Natural killer cell (primary cell): ENCODE data around the gene LLGL1. TPM values are rescaled to one million over a fixed set of nuclear protein-coding genes. Genes with fewer than 3 reads are reported as not detected.

Source experiments
- ATAC-seq, 3 donors: fragments of 150-1000 bp in 2 of 3; fragments of 200-7000 bp in 1 of 3; cut with Tn5 transposase; 1 replicate in 1 of 3; 2 replicates in 2 of 3; pipeline ENCODE4 v1.10.0; 2021; ENCODE audit warnings: mild to moderate bottlenecking in 2 of 3, moderate library complexity in 2 of 3
- DNase-seq, 2 donors: peaks; one replicate each; pipeline versions ENCODE4 v3.0.0 to v3.0.0-alpha.2; 2013 to 2021; ENCODE audit warnings: mixed read lengths in 1 of 2
- H3K27ac ChIP-seq: one replicate; pipeline ENCODE4 v1.5.1; 2013; ENCODE audit warnings: mild to moderate bottlenecking, low read length
- H3K27me3 ChIP-seq: one replicate; pipeline ENCODE4 v1.6.1; 2013; ENCODE audit warnings: low read length; ENCODE audit not compliant: control insufficient read depth, insufficient read depth
- H3K36me3 ChIP-seq: one replicate; pipeline ENCODE4 v1.6.1; 2013; ENCODE audit warnings: low read length; ENCODE audit not compliant: control insufficient read depth, insufficient read depth
- H3K4me1 ChIP-seq: one replicate; pipeline ENCODE4 v1.6.1; 2013; ENCODE audit warnings: low read length; ENCODE audit not compliant: control insufficient read depth, insufficient read depth
- H3K4me3 ChIP-seq: one replicate; pipeline ENCODE4 v1.5.1; 2013; ENCODE audit warnings: low read length
- H3K9me3 ChIP-seq: one replicate; pipeline ENCODE4 v1.6.1; 2013; ENCODE audit warnings: low read length; ENCODE audit not compliant: control insufficient read depth, insufficient read depth
- H3K27ac Mint-ChIP-seq, 2 donors: one replicate each; pipeline ENCODE4 v1.8.0; 2022; ENCODE audit warnings: mild to moderate bottlenecking in 2 of 2, mixed read lengths in 2 of 2, moderate library complexity in 1 of 2
- H3K27me3 Mint-ChIP-seq, 2 donors: one replicate each; pipeline ENCODE4 v1.8.0; 2022; ENCODE audit warnings: low read depth in 2 of 2, mixed read lengths in 2 of 2
- H3K36me3 Mint-ChIP-seq: one replicate; pipeline ENCODE4 v1.8.0; 2022; ENCODE audit warnings: mixed read lengths
- H3K4me1 Mint-ChIP-seq, 2 donors: one replicate each; pipeline ENCODE4 v1.8.0; 2022; ENCODE audit warnings: mixed read lengths in 2 of 2
- H3K4me3 Mint-ChIP-seq: one replicate; pipeline ENCODE4 v1.8.0; 2022; ENCODE audit warnings: mild to moderate bottlenecking, moderate library complexity, mixed read lengths
- H3K9me3 Mint-ChIP-seq, 2 donors: one replicate each; pipeline ENCODE4 v1.8.0; 2022; ENCODE audit warnings: mixed read lengths in 2 of 2
- WGBS: methylation state at CpG from one replicate; pipeline ENCODE4 v1.1.7; 2013; ENCODE audit warnings: missing lambda C conversion rate; ENCODE audit not compliant: insufficient coverage; 5-methylcytosine and 5-hydroxymethylcytosine counted together
- intact Hi-C: fragments of 100-400 bp; cut with micrococcal nuclease; formaldehyde crosslinking; loops from one replicate; pipeline ENCODE4 v1.14.2; 2022
- total RNA-seq, 4 donors: library from RNA; stranded (reverse); fragments of 120-200 nt in 1 of 4; gene quantifications; one replicate each; pipeline versions ENCODE4 v1.2.3 to v1.2.4, GENCODE V29; 2013 to 2022
- TF ChIP-seq, protein P1 (sequence below): fragments of 200-600 bp; IDR thresholded peaks from one replicate; pipeline ENCODE4 v1.8.0; 2022; ENCODE audit warnings: antibody characterized with exemption

The LLGL1 gene
- total RNA-seq, 3 donors from 2014 or later (not counting 1 experiment from before 2014, with no cell fraction given), result 19.7 to 26.2 (median 25.8) TPM

DNA sequence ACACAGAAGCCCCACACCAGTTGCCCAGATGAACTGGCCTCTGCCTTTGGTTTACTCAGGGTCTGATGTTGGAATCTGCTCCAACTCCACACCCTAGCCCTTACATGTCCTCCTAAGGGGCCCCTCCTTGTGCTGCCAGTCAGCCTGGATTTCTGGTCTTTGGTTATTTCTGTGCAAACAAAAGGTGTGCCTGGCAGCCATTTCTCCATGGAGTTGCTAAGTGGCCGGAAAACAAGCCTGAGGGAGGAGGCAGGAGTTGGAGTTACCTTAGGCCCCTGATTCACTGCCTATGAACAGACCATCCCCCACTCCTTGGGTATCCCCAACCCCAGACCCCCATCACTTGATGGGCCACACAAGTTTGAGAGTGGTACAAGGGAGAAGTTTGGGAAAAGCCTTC, 46.2 kb upstream of the LLGL1 start:
- intact Hi-C loops, result no loop called here
- no peaks in the 10 kb centered on the region for H3K36me3 Mint-ChIP-seq
- ATAC-seq, result no peak
- H3K27me3 ChIP-seq, result no peaks in the 10 kb centered on the region
- H3K4me3 Mint-ChIP-seq, result no peak overlapping the region
- H3K4me1 ChIP-seq, result peaks cover 10% of the 10 kb centered on the region
- no peaks in the 10 kb centered on the region for H3K36me3 ChIP-seq
- WGBS, result no CpG with 5 or more reads among the region's 1 CpG
- H3K27me3 Mint-ChIP-seq, result no peaks in the 10 kb centered on the region
- DNase-seq, result no peak
- no peak overlapping the region for H3K27ac ChIP-seq
- no peaks in the 10 kb centered on the region for H3K9me3 ChIP-seq
- TF ChIP-seq, protein P1, sequence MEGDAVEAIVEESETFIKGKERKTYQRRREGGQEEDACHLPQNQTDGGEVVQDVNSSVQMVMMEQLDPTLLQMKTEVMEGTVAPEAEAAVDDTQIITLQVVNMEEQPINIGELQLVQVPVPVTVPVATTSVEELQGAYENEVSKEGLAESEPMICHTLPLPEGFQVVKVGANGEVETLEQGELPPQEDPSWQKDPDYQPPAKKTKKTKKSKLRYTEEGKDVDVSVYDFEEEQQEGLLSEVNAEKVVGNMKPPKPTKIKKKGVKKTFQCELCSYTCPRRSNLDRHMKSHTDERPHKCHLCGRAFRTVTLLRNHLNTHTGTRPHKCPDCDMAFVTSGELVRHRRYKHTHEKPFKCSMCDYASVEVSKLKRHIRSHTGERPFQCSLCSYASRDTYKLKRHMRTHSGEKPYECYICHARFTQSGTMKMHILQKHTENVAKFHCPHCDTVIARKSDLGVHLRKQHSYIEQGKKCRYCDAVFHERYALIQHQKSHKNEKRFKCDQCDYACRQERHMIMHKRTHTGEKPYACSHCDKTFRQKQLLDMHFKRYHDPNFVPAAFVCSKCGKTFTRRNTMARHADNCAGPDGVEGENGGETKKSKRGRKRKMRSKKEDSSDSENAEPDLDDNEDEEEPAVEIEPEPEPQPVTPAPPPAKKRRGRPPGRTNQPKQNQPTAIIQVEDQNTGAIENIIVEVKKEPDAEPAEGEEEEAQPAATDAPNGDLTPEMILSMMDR, result no peak
- no peak overlapping the region for H3K4me3 ChIP-seq
- peaks cover 0 to 17% of the 10 kb centered on the region in 2 donors for H3K4me1 Mint-ChIP-seq
- peak overlapping the region in 1 of 2 donors; percentile 48 for H3K27ac Mint-ChIP-seq
- H3K9me3 Mint-ChIP-seq, result no peaks in the 10 kb centered on the region

DNA sequence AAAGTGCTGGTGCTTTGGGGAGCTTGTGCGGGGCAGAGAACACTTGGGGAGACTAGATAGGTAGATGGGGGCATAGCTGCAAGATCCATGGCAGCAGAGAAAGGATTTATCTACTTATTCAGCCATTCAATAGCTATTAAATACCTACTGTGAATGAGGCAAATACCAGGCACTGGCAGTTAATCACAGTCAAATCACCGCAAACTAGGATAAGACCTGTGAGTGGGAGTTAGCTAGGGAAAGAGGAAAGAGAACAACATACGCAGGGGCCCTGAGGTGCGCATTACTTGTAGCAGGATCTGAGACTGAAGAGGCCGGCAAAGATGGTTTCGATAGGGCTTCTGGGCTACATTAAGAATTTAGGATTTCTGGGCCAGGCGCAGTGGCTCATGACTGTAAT, 45.6 kb upstream of the LLGL1 start:
- no peaks in the 10 kb centered on the region for H3K36me3 ChIP-seq
- Mint-ChIP-seq H3K36me3 (no peaks in the 10 kb centered on the region), H3K9me3 (no peaks in the 10 kb centered on the region), H3K4me3 (no peak overlapping the region), H3K4me1 (peaks cover 2 to 19% of the 10 kb centered on the region in 2 donors), H3K27ac (peak overlapping the region in 1 of 2 donors; percentile 48), H3K27me3 (no peaks in the 10 kb centered on the region)
- ATAC-seq (no peak), DNase-seq (no peak)
- H3K4me1 ChIP-seq, result peaks cover 15% of the 10 kb centered on the region
- 97% methylated on average over 7 of the region's 7 CpGs for WGBS
- TF ChIP-seq, protein P1, result no peak
- intact Hi-C loops, result loop anchor here (5.0 kb wide), 1 partner anchor 77 kb away; the partner anchor contains the start of gene FLII
- no peaks in the 10 kb centered on the region for H3K27me3 ChIP-seq
- H3K4me3 ChIP-seq, result no peak overlapping the region
- H3K9me3 ChIP-seq, result no peaks in the 10 kb centered on the region
- H3K27ac ChIP-seq, result no peak overlapping the region

DNA sequence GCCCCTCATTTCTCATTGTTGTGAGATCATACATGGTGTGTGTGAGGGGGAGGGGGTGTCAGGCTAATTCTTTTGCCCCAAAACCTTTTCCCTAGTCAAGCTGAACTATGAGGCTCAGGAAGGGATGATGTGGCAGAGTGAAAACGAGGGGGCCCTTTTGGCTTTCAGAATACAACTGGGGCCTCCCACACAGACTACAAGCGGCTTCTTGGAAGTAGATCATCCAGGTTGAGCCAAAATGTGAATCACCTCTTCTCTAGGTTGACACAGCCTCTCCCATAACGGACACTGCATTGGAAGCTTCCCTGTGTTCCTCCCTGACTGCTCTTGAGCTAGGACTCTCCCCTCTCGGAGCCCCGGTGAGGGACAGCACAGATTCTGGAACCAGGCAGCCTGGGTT, 44.1 kb upstream of the LLGL1 start:
- Mint-ChIP-seq H3K27ac (peak overlapping the region; percentile 98 to 99), H3K9me3 (no peaks in the 10 kb centered on the region), H3K4me3 (peak overlapping the region; percentile 13), H3K36me3 (no peaks in the 10 kb centered on the region), H3K27me3 (no peaks in the 10 kb centered on the region), H3K4me1 (peaks cover 17 to 34% of the 10 kb centered on the region in 2 donors)
- Histone ChIP-seq H3K9me3 (no peaks in the 10 kb centered on the region), H3K4me3 (no peak overlapping the region), H3K36me3 (no peaks in the 10 kb centered on the region), H3K27me3 (no peaks in the 10 kb centered on the region), H3K4me1 (peaks cover 30% of the 10 kb centered on the region), H3K27ac (no peak overlapping the region)
- TF ChIP-seq, protein P1, result no peak
- DNase-seq (no peak), ATAC-seq (no peak)
- intact Hi-C loops, result loop anchor here (5.0 kb wide), 1 partner anchor 76 kb away; the partner anchor contains the start of gene FLII
- WGBS, result 90% methylated on average over 5 of the region's 5 CpGs
